Left colon (tissue), 2 donors: ENCODE results near the gene PLCH1. TPM values are rescaled to one million over a fixed set of nuclear protein-coding genes. Genes with fewer than 3 reads are reported as not detected.

ENCODE experiments used
- ATAC-seq: fragments of 200-7000 bp; cut with Tn5 transposase; one replicate; pipeline ENCODE4 v1.9.1; 2020; ENCODE audit warnings: mild to moderate bottlenecking, moderate library complexity
- DNase-seq, 2 donors: peaks; one replicate each; pipeline ENCODE4 v3.0.0-alpha.2; 2020
- intact Hi-C, 2 donors: fragments of 100-400 bp; cut with DNase I in 1 of 2; cut with micrococcal nuclease in 1 of 2; formaldehyde crosslinking; loops; one replicate each; pipeline versions ENCODE4 v1.11.2 to v1.14.0; 2022; cut with DNase I, micrococcal nuclease
- total RNA-seq, 2 donors: library from RNA; stranded (reverse); fragmentation: NEBNext Ultra II Directional; extraction: Animal tissue kit (Norgen Biotek cat#: 25700); gene quantifications; one replicate each; pipeline ENCODE4 v1.2.1, GENCODE V29; 2021
- donor health status: DM: no; HTN: no; CAD: no.
- donor health status: DM: yes; HTN: yes; CAD: no.

Gene PLCH1
- total RNA-seq, 2 donors from 2014 or later, result 7.1 to 8.5 TPM

DNA sequence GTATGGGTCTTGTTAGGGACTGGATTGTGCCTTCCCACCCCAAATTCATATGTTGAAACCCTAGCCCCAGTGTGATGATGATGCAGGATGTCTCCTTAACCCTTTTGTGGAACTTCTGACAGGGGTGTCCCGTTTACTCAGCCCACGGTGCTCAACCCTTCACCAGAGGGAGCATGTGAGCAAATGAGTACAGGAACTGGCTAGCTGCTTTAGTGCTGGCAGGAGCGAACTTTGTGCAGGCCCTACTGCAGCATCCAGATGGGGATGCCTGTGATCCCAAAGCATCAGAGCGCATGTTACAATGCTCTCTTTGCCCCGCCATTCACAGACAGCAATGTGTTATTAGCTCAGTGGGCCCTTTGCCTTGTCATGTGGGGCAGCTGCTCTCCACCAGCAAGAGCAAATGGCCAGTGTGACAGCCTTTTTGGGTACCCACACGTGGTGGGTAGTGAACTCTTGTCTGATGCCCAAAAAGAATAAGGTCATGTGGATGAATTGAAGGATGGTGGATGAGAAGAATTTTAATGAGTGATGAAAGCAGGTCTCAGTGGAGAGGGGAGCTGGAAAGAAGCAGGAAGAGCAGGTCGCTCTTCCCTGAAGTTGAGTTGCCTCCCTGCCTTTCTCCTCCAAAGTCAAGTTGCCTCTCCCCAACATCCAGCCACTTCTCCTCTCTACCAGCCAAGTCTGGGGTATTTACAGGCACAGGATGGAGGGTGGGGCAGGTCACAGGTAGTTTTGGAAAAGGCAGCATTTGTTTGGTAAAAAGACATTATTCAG, 388.1 kb downstream of the PLCH1 start:
- no peak for ATAC-seq
- intact Hi-C loops, result no loop called here
- no peak for DNase-seq

DNA sequence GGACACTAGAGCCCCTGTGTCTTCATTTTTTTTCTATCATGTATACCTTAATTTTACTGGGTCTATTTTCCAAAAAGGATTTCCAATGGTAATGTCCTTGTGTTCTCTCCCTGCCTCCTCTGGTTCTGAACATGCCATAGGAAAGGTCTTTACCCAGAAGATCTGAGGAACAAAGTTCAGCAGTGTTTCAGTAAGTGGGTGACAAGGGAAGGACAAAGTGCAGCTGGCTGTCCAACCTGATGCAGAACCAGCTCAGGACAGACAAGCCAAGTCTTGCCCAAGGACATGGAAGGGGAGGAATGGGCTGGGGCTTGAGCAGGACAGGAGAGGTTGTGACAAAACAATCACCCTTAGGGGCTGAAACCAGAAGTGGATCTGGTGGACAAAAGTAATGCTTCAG, 390.2 kb downstream of the PLCH1 start:
- ATAC-seq, result no peak
- intact Hi-C loops, result loop anchor here in 1 of 2 donors (5.0 kb wide), 1 partner anchor 348 kb away; no protein-coding TSS in a partner anchor

DNA sequence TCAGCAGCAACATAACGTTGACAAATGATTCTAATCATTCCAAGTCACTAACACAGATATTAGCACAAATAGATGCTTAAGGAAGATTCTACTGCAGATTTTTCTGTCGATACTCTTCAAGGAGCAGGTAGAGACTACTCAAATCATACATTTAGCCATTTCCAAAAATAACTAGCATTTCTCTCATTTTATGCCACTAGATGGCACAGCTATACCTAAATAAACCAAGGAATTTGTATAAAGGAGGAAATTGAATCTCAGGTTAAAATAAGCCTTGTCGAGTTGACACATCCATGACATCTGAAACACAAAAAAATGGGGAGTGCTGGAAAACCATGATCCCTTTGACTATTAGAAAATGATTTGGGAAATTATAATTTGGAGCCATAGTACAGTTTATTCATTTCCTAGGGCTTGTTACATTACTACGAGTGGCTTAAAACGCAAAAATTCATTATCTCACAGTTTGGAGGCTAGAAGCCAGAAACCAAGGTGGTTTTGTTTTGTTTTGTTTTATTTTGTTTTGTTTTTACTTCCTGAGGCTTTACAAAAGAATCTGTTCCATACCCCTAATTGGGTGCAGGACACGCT, 391.9 kb downstream of the PLCH1 start:
- intact Hi-C loops, result loop anchor here in 1 of 2 donors (5.0 kb wide), 1 partner anchor 349 kb away; no protein-coding TSS in a partner anchor
- no peak for ATAC-seq
- DNase-seq, result no peak

More for the DNA sequence above, 390.2 kb downstream of the PLCH1 start:
- no peak for DNase-seq

DNA sequence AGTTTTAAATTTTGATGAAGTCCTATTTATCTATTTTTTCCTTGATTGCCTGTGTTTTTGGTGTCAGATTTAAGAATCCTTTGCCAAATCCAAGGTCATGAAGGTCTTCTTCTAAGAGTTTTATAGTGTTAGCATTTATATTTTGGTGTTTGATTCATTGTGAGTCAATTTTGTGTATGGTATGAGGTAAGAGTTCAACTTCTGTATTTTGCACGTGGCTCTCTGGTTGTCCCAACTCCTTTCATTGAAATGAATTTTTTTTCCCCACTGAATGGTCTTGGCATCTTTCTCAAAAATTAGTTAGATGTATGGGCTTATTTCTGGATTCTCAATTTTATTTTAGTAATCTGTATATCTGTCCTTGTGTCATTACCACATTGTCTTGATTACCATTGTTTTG, 394.3 kb downstream of the PLCH1 start:
- intact Hi-C loops, result loop anchor here in 1 of 2 donors (5.0 kb wide), 1 partner anchor 352 kb away; no protein-coding TSS in a partner anchor
- ATAC-seq (no peak), DNase-seq (no peak)

DNA sequence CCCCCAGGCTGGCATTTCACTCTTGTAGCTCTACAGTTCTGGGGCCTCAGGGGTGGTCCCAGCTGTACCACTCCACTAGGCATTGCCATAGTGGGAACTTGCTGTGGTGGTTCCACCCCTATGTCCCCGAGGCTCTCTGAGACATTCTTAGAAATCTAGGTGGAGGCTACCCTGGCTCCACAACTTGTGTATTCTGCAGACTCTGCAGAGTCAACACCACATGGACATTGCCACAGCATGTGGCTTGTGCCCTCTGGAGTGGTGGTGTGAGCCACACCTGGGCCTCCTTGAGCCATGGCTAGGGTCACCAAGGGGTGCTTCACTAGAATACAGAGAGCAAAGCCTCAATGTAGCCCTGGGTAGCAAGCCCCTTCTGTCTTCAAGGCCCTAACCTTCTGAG, 397.0 kb downstream of the PLCH1 start:
- intact Hi-C loops, result no loop called here
- DNase-seq, result no peak
- no peak for ATAC-seq

DNA sequence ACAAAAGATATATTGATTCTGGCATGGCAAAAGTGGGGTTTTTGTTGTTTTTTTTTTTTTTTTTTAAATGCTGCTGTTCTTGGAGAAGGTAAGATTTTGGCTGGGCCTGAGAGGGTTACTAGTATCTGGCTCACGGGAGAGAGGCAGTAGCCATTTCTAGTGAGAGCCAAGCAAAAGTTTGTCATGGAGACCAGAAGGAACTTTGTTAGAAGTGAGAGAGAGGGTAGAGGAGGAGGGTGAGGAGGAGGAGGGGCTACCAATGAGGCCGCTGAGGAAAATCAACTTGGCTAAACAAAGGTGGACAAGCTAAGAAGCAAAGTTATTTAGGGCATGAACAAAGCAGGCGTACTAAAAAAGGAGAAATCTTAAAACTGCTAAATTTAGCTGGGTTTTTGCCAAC, 402.5 kb downstream of the PLCH1 start:
- DNase-seq (no peak), ATAC-seq (no peak)
- intact Hi-C loops, result no loop called here

DNA sequence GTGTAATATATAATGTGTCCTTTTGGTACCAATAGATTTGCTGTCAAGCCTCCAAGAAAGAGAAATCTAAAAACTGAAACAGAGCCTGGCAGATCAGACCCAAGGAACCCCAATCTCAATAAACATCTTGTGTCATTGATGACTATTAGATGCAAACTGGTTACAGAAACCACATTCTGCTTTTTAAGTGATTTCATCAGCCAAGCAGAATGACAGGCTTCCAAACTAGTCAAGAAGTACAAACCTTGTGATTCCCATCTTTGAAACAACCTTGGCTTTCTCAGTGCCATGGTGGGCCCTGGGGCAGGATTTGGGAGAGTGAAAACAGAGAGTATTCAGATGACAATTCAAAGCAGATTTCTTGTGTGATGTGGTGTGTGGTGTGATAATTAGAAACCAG, 405.8 kb downstream of the PLCH1 start:
- no peak for DNase-seq
- ATAC-seq, result no peak
- intact Hi-C loops, result no loop called here

DNA sequence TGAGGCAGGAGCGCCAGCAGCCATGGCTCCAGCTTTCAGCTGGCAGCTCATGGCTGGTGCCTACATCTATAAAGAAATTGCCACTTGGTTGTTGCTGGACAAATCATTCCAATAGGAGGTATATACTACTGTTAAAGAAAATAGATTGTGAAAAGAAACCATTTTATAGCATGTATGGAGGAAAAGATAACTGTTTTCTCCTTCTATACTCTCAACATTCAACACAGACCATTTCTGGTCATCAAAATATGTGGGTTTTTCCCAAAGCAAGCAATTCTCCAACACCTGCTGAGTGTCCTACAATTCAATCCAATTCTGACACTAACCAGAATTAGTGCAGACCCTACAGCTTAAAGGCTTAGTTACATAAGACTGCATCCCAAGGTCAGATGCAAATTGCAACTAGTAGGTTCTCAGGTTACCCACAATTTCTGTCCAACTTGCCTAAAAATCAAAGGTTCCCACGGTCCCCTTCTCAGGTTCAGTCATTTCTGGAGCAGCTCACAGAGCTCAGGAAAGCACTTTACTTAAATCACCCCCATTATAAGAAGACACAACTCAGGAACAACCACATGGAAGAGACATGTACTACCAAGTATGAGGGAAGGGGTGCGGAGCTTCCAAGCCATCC, 409.0 kb downstream of the PLCH1 start:
- ATAC-seq (no peak), DNase-seq (no peak)
- intact Hi-C loops, result no loop called here

DNA sequence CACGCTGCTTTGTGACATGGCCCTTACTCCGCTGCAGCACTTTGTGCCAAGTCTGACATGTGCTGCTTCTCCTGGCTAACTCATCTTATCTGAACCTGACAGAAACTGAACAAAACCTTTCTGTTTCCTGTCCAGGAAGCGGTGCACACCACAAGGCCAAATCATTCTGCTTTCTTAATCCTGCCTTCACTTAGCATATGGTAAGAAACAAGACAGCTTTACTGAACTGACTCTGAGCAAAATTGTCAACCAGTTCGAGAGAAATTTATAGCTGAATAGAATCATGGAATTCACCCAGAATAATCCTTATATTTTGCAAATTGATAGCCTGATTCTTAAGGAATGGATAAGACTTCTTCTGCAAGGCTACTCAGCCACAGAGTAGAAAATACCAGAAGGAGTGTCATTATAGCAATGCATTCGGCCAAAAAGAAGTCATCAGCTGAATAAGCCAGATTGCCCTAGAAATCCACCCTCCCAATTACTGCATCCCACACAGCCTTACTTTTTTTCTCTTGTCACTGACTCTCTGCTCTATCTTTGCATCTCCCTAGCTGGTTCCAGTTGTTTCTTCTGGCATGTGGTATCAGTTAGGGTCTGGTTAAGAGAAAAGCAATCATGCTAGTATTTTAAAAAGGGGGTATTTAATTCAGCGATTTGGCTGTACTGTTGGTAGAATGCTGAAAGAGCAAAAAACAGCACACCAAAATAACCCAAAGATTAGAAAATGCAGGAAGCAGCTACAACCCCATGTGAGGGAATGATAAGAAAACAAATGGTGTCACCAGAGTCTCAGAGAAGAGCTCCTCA, 409.8 kb downstream of the PLCH1 start:
- intact Hi-C loops, result no loop called here
- DNase-seq (no peak), ATAC-seq (no peak)

DNA sequence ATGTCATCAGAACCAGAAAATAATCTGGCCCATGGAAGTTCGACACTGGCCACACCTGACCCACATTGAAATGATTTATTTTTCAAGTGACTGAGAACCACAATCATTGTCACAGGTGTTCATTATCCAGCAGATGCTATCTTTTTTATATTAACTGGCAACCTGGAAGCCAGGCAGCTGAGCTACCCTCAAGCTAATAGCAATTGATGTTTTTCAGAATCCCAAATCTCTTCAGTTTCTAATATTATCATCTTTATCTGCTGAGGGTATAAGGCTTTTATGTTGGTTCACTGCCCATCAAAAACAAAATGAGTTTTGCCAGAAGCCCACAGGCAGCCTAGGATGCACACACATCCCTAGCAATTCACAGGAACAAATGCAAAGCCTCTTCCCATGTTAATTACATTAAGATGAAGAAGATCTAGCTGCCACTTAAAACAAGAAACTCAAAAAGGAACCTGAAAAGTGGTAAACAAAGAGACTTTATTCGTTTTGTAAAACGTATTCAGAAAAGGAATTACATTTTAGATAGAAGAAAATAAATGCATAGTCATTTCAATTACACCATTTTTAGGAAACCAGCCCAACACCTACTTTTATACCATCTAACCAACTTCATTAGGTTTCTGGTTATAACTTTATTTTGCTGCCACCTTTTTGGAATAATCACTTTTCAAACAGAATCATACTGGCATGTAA, 410.5 kb downstream of the PLCH1 start:
- no peak for ATAC-seq
- DNase-seq, result no peak
- intact Hi-C loops, result no loop called here

DNA sequence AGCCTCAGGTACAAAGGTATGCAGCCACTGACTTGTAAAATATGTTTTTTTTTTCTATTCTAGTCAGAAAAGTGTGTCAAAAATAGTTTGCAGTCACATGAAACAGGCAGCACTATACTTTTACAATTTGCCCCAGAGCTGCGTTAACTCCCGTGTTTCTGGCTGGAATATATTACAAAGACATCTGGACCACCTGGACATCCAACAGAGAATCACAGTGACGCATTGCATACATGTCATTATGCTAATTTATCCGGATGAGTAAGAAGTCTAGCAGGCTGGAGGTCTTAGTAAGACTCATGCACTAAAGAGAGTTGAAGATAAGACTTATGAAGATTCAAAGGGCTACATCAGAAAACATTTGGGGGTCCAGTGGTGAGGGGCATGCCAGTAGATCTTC, 412.2 kb downstream of the PLCH1 start:
- no peak for ATAC-seq
- DNase-seq, result no peak
- intact Hi-C loops, result no loop called here

DNA sequence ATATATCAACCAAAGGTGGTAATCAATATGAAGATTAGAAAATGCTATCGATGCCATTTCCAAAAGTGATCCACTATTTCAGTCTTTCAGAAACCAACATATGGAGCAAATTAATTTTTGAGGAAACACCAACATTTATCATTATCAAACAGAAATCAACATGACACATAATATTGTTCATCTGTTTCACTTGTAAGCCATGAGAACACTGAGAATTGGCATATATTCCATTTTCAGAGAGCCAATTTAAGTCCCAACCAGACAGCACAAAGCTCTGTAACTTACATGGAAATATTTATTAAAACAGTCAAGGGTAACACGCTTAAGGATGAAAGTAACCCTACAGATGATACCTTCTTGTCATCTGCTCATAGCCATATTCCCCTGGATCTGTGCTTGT, 413.8 kb downstream of the PLCH1 start:
- ATAC-seq (no peak), DNase-seq (no peak)
- intact Hi-C loops, result no loop called here

DNA sequence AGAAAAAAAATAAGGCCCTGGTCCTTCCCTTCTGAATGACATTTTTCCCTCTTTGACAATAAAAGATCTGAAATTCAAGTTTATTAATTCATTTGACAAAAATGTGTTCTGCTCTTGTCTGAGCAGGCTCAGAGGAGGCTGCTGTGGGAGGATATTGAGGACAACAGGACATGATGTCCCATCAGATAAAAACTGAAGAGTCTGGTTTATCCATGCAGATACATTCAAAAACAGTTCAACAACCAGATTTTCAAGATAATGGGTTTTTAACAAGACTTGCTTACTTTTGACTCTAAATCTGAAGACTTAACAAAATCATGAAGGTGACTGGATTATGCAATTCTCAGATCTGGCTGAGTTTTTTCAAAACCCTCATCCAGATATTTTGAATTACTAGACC, 414.5 kb downstream of the PLCH1 start:
- intact Hi-C loops, result no loop called here
- no peak for ATAC-seq
- no peak for DNase-seq

DNA sequence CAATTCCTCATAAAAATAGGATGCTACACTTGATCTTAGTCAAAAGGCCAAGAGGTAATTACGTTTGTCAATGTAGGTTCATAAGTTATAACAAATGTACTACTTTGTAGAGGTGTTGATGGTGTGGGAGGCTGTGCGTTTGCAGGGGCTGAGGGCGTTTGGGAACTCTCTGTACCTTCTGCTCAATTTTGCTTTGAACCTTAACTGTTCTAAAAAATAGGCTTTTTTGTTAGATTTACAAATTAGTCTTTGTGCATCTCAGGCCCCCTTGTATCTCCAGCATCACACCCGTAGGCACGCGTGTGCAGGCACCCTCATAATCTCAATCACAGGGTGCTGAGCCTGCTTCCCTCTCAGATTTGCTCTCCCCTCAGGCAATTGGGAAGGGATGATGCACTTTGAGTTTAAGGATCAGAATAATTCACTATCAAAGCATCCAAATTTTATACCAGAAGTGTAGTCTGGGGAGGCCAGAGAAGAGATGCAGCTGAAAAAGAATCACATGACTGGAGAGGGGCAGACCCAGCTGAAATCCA, 415.3 kb downstream of the PLCH1 start:
- intact Hi-C loops, result no loop called here
- no peak for ATAC-seq
- no peak for DNase-seq

DNA sequence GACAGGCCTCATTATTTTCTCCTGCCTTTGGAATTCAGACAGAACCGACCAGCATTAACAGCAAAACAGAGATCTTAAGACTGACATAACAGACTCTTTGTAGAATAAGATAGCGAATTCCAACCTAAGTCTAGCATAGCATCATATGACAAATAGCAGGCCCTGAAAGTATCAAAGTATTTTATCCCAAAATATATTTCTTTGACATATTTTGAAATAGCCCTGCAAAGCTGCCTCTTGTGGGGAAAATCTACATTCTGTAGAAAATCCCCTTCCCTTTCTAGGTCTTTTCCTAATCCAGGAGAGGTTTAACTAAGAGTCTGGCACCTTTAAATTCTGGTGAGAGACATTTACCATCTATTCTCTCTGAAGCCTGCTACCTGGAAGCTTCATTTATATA, 417.0 kb downstream of the PLCH1 start:
- ATAC-seq, result no peak
- intact Hi-C loops, result no loop called here

DNA sequence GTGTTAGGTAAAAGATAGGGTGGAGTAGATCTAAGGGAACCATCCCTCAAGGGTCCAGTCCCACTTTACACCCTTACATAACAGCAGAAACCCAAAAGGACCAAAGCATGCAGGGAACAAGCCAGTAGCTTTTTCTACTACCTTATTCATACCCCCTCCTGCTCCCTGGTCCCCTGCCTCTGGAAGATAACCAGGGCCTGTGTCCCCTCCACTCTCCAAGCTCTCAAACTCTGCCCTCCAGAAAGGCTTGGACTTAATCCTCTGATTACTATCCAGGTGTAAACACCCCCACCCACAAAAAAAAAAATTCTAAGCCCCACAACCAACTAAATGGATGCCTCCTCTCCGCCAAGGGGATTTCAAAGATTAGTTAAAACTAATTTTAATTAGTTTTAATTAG, 417.4 kb downstream of the PLCH1 start:
- DNase-seq, result no peak
- no peak for ATAC-seq
- intact Hi-C loops, result no loop called here

More for the DNA sequence above, 417.0 kb downstream of the PLCH1 start:
- DNase-seq, result no peak

DNA sequence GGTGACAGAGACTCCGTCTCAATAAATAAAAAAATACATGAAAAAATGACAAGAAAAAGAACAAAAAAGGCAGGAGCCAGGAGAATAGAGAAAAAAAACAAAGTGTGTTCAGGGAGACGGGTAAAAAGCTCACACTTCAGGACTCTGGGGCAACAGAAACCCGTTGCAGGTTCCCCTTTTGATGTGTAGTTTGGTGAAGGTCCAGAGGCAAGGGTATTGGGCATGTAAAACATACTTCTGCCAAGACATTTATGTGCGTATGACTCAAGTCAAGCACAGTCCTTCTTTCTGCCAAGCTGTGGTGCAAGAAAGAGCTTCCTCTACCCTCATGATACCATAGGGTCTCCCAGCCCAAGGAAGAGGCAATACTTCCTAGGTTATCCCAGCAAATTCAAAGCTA, 418.0 kb downstream of the PLCH1 start:
- intact Hi-C loops, result no loop called here
- no peak for ATAC-seq
- no peak for DNase-seq

DNA sequence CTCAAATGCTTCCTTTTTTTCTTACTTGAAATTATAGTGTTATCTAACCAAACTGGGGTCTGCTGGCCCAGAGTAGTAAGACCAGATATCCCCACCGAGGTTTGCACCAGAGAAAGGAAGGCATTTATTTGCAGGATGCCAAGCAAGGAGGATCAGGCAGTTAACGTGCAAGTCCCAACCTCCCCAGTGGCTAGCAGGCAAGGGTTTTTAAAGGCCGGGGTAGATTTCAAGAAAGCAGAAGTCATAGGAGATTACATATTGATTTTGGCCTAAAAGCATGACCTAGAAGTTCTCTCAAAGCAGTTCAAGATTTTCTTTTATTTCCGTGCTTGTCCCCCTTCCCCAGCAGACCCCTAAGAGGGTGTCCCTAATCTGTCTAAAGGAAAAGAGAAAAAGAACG, 418.6 kb downstream of the PLCH1 start:
- ATAC-seq (no peak), DNase-seq (no peak)
- intact Hi-C loops, result no loop called here
